ENCODE data around the gene DRAP1.

- TF ChIP-seq, protein P1, sequence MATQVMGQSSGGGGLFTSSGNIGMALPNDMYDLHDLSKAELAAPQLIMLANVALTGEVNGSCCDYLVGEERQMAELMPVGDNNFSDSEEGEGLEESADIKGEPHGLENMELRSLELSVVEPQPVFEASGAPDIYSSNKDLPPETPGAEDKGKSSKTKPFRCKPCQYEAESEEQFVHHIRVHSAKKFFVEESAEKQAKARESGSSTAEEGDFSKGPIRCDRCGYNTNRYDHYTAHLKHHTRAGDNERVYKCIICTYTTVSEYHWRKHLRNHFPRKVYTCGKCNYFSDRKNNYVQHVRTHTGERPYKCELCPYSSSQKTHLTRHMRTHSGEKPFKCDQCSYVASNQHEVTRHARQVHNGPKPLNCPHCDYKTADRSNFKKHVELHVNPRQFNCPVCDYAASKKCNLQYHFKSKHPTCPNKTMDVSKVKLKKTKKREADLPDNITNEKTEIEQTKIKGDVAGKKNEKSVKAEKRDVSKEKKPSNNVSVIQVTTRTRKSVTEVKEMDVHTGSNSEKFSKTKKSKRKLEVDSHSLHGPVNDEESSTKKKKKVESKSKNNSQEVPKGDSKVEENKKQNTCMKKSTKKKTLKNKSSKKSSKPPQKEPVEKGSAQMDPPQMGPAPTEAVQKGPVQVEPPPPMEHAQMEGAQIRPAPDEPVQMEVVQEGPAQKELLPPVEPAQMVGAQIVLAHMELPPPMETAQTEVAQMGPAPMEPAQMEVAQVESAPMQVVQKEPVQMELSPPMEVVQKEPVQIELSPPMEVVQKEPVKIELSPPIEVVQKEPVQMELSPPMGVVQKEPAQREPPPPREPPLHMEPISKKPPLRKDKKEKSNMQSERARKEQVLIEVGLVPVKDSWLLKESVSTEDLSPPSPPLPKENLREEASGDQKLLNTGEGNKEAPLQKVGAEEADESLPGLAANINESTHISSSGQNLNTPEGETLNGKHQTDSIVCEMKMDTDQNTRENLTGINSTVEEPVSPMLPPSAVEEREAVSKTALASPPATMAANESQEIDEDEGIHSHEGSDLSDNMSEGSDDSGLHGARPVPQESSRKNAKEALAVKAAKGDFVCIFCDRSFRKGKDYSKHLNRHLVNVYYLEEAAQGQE (IDR thresholded peaks at IDR 0.05; ENCODE audit: insufficient read depth in 1 of 2, low read depth in 2 of 2, low read length in 2 of 2): no peak
- TF ChIP-seq TAF1 (IDR thresholded peaks at IDR 0.05; ENCODE audit: borderline replicate concordance, insufficient read depth, low read length) (no peak), SIN3A (IDR thresholded peaks at IDR 0.05; ENCODE audit: borderline replicate concordance, insufficient read depth, low read length) (no peak), POLR2AphosphoS5 (IDR thresholded peaks at IDR 0.05; ENCODE audit: low read depth, low read length) (no peak; the same call in 1 of the 2 replicates)
These were observed 36.8 kb upstream of the DRAP1 start for GRCh38 chr11:65882120-65883057.
